K562 (cell line): ENCODE results near the gene CCDC148. TPM values are rescaled to one million over a fixed set of nuclear protein-coding genes. Genes with fewer than 3 reads are reported as not detected.
A peak's percentile ranks its signal among the peaks of the same experiment; 100 is the strongest.

Source experiments
- ATAC-seq: fragments of 200-7000 bp; cut with Tn5 transposase; 3 replicates; pipeline ENCODE4 v1.9.1; 2020; ENCODE audit warnings: moderate library complexity
- BruUV-seq: library from RNA; stranded (reverse); fragments of 400-500 nt; replicated peaks from 2 replicates; lab custom pipeline; 2021; lab: Mats Ljungman, UMichigan
- CTCF ChIA-PET: fragments of 300-600 bp; formaldehyde crosslinking; extraction: SDS; loops from one replicate; lab custom pipeline; 2021; ENCODE audit warnings: low intra/inter-chr PET ratio; lab: Yijun Ruan, JAX
- POLR2A ChIA-PET: fragments of 300-600, 350-650 bp; sonication (Branson Sonifier 250); formaldehyde crosslinking; extraction: SDS; loops from one replicate; lab custom pipeline; 2021; ENCODE audit warnings: antibody characterized with exemption, inconsistent platforms; lab: Yijun Ruan, JAX
- DNase-seq, 4 experiments: peaks; one replicate each; pipeline versions ENCODE4 v3.0.0 to v3.0.0-alpha.2; 2011 to 2018; ENCODE audit warnings: low spot score in 3 of 4, mixed read lengths in 3 of 4; ENCODE audit errors: extremely low read depth in 1 of 4
- FAIRE-seq: peaks from 2 replicates; lab custom pipeline; 2011; peaks lifted over from hg19 to GRCh38; lab: Jason Lieb, UNC
- H2AFZ ChIP-seq: 2 replicates; pipeline ENCODE4 v1.6.0; 2011; ENCODE audit warnings: low read depth, low read length, control low read depth, inconsistent platforms
- H3K27ac ChIP-seq: fragments of 200-600 bp; 3 replicates; pipeline ENCODE4 v1.8.0; 2011; ENCODE audit warnings: low read depth, mild to moderate bottlenecking, control low read depth, inconsistent platforms, low read length, moderate library complexity, mixed read lengths; ENCODE audit errors: extremely low read depth
- H3K27me3 ChIP-seq, 2 experiments: fragments of 300-600 bp in 1 of 2; 2 replicates in 1 of 2; 3 replicates in 1 of 2; pipeline versions ENCODE4 v1.6.0 to v1.8.0; 2011; ENCODE audit warnings: inconsistent platforms in 2 of 2, low read length in 2 of 2, mild to moderate bottlenecking in 1 of 2, mixed read lengths in 1 of 2, moderate library complexity in 1 of 2; ENCODE audit not compliant: control insufficient read depth in 2 of 2, insufficient read depth in 2 of 2
- H3K36me3 ChIP-seq: fragments of 300-600 bp; 3 replicates; pipeline ENCODE4 v1.8.0; 2011; ENCODE audit warnings: mild to moderate bottlenecking, low read length, inconsistent platforms; ENCODE audit not compliant: control insufficient read depth, insufficient read depth
- H3K4me1 ChIP-seq, 2 experiments: fragments of 200-600 bp in 1 of 2; replicated peaks in 1 of 2; 2 replicates in 1 of 2; 3 replicates in 1 of 2; pipeline versions ENCODE4 v1.5.1 to v1.8.0; 2011; ENCODE audit warnings: inconsistent platforms in 2 of 2, low read length in 2 of 2, mild to moderate bottlenecking in 1 of 2, mixed read lengths in 1 of 2, moderate library complexity in 1 of 2; ENCODE audit not compliant: control insufficient read depth in 2 of 2, insufficient read depth in 2 of 2
- H3K4me2 ChIP-seq: 2 replicates; pipeline ENCODE4 v1.6.1; 2011; ENCODE audit warnings: low read length, control low read depth, inconsistent platforms, mixed read lengths; ENCODE audit not compliant: insufficient read depth
- H3K4me3 ChIP-seq: fragments of 200-600 bp; sonication (generic), shearing (Covaris generic); 2 replicates; pipeline ENCODE4 v1.5.1; 2016; ENCODE audit warnings: control low read depth, inconsistent platforms
- H3K79me2 ChIP-seq: fragments of 200-600 bp; 3 replicates; pipeline ENCODE4 v1.8.0; 2011; ENCODE audit warnings: low read length, inconsistent platforms; ENCODE audit not compliant: control insufficient read depth, insufficient read depth
- H3K9ac ChIP-seq, 2 experiments: 2 replicates each; pipeline versions ENCODE4 v1.6.0 to v1.6.1; 2011; ENCODE audit warnings: low read depth in 2 of 2, low read length in 2 of 2, control low read depth in 1 of 2, inconsistent platforms in 1 of 2, mild to moderate bottlenecking in 1 of 2, mixed read lengths in 1 of 2; ENCODE audit not compliant: insufficient read depth in 1 of 2
- H3K9me1 ChIP-seq: one replicate; pipeline ENCODE4 v1.6.0; 2011; ENCODE audit warnings: inconsistent platforms, mild to moderate bottlenecking, low read length, moderate library complexity; ENCODE audit not compliant: control insufficient read depth, insufficient read depth
- H3K9me3 ChIP-seq: replicated peaks from 2 replicates; pipeline ENCODE4 v1.5.1; 2011; ENCODE audit warnings: low read depth, low read length, inconsistent platforms; ENCODE audit not compliant: control insufficient read depth, insufficient read depth
- H4K20me1 ChIP-seq: replicated peaks from 2 replicates; pipeline ENCODE4 v1.6.1; 2011; ENCODE audit warnings: low read length, inconsistent platforms, mixed read lengths; ENCODE audit not compliant: control insufficient read depth, insufficient read depth
- ATF6 ChIP-seq: sonication (generic); formaldehyde crosslinking; IDR thresholded peaks from 2 replicates; pipeline ENCODE4 v1.4.0; 2020; ENCODE audit warnings: mild to moderate bottlenecking, missing genetic modification reagents
- BRF2 ChIP-seq: IDR thresholded peaks from 3 replicates; pipeline ENCODE4 v1.6.1; 2011; ENCODE audit warnings: borderline replicate concordance, mild to moderate bottlenecking; ENCODE audit not compliant: insufficient read length, insufficient read depth
- CBX2 ChIP-seq: fragments of 200-600 bp; sonication (generic); IDR thresholded peaks from one replicate; pipeline ENCODE4 v1.6.1; 2012; ENCODE audit warnings: mild to moderate bottlenecking, low read length, inconsistent platforms; ENCODE audit not compliant: insufficient read depth, poor library complexity, severe bottlenecking
- DACH1 ChIP-seq: fragments of 450-650 bp; IDR thresholded peaks from 2 replicates; pipeline ENCODE4 v1.6.1; 2018; ENCODE audit not compliant: partially characterized antibody
- EZH2 ChIP-seq: IDR thresholded peaks from 2 replicates; pipeline ENCODE4 v1.6.1; 2012; ENCODE audit warnings: low read depth, mild to moderate bottlenecking, inconsistent platforms, low read length, borderline replicate concordance
- GATAD2B ChIP-seq: fragments of 450-650 bp; IDR thresholded peaks from 2 replicates; pipeline ENCODE4 v1.6.1; 2017; ENCODE audit warnings: mild to moderate bottlenecking, borderline replicate concordance
- MCM5 ChIP-seq: fragments of 450-650 bp; IDR thresholded peaks from 2 replicates; pipeline ENCODE4 v1.6.1; 2016; ENCODE audit warnings: low read depth
- NCOA6 ChIP-seq: fragments of 450-650 bp; IDR thresholded peaks from 2 replicates; pipeline ENCODE4 v1.6.1; 2017; ENCODE audit warnings: mild to moderate bottlenecking
- OTX1 ChIP-seq: fragments of 450-650 bp; formaldehyde crosslinking; IDR thresholded peaks from 2 replicates; pipeline ENCODE4 v1.4.0; 2022; ENCODE audit warnings: mild to moderate bottlenecking
- PHF8 ChIP-seq: fragments of 200-600 bp; sonication (generic); IDR thresholded peaks from 2 replicates; pipeline ENCODE4 v1.6.1; 2012; ENCODE audit warnings: mixed run types, mild to moderate bottlenecking, inconsistent platforms, low read length, moderate library complexity, borderline replicate concordance
- RAD21 ChIP-seq, 2 experiments: fragments of 250-450 bp in 1 of 2; fragments of 450-650 bp in 1 of 2; sonication (Bioruptor Pico) in 1 of 2; formaldehyde crosslinking in 1 of 2; IDR thresholded peaks in 1 of 2; conservative IDR thresholded peaks in 1 of 2; 2 replicates each; pipeline versions ENCODE4 v1.4.0 to v1.8.0; 2020 to 2022; ENCODE audit warnings: mild to moderate bottlenecking in 2 of 2, moderate library complexity in 1 of 2
- STAG1 ChIP-seq: sonication (generic); formaldehyde crosslinking; IDR thresholded peaks from 2 replicates; pipeline ENCODE4 v1.5.0; 2020; ENCODE audit warnings: missing genetic modification reagents, borderline replicate concordance
- THRA ChIP-seq: fragments of 450-650 bp; IDR thresholded peaks from 2 replicates; pipeline ENCODE4 v1.6.1; 2017; ENCODE audit warnings: mild to moderate bottlenecking, moderate library complexity
- ZNF512 ChIP-seq: IDR thresholded peaks from 2 replicates; pipeline ENCODE4 v1.6.1; 2016; ENCODE audit warnings: missing genetic modification characterization, missing compliant biosample characterization
- ZNF830 ChIP-seq: fragments of 250-450 bp; sonication (Bioruptor Pico); IDR thresholded peaks from 2 replicates; pipeline ENCODE4 v1.5.0; 2021; ENCODE audit warnings: mild to moderate bottlenecking
- WGBS: fragments of 100-300 bp; shearing (Covaris generic); methylation state at CpG from one replicate; pipeline ENCODE4 v1.1.6; 2016; ENCODE audit warnings: low coverage, mixed read lengths; ENCODE audit not compliant: insufficient coverage; ENCODE audit errors: missing lambda C conversion rate; 5-methylcytosine and 5-hydroxymethylcytosine counted together
- in situ Hi-C: fragments of 300-500 bp; cut with MboI; formaldehyde crosslinking; loops from 4 replicates; pipeline ENCODE4 v1.15.0; 2018; ENCODE audit warnings: inconsistent platforms, mixed read lengths
- intact Hi-C: fragments of 100-400 bp; cut with micrococcal nuclease; formaldehyde crosslinking; loops from 2 replicates; pipeline ENCODE4 v1.14.2; 2022
- polyA plus RNA-seq, 8 experiments: library from polyadenylated mRNA; depleted of rRNA in 4 of 8; stranded (reverse) in 5 of 8; unstranded in 3 of 8; fragments of >200 nt; fragmentation: Nextera tagmentation in 2 of 8; fragmentation: Illumina TruSeq in 1 of 8; extraction: Ambion mirVana in 2 of 8; extraction: Trizol in 1 of 8; gene quantifications; 2 replicates each; pipeline versions ENCODE4 v1.2.1 to v1.2.3, GENCODE V29; 2011 to 2014; ENCODE audit warnings: inconsistent platforms in 1 of 8, missing spikeins in 1 of 8
- total RNA-seq, 7 experiments: library from RNA; depleted of rRNA in 6 of 7; stranded (reverse); fragments of >200 nt in 6 of 7; fragmentation: Illumina TruSeq in 2 of 7; extraction: Trizol in 2 of 7; gene quantifications; 2 replicates each; pipeline versions ENCODE4 v1.2.1 to v1.2.3, GENCODE V29; 2011 to 2021; ENCODE audit warnings: low replicate concordance in 1 of 7

The CCDC148 gene
- total and polyA plus RNA-seq, 9 of the 15 experiments (the other 6 are each of a cell fraction or from before 2014, with no cell fraction given), result 0.10 to 1.4 (median 0.65) TPM

GRCh38 chr2:158460632-158461297, 4.2 kb upstream of the CCDC148 start:
- in situ Hi-C loops (no loop called here), intact Hi-C loops (loop anchor here (5.0 kb wide), 1 partner anchor 278 kb away; no protein-coding TSS in a partner anchor)
- ATAC-seq (no peak), FAIRE-seq (no peak), DNase-seq (peak in 1 of 4 experiments; percentile 42)
- Histone ChIP-seq H3K27ac (no peak overlapping the region), H2AFZ (no peak overlapping the region), H3K4me2 (peak overlapping the region; percentile 0; the same call in 1 of the 2 replicates), H3K79me2 (peaks cover 88% of the 10 kb centered on the region), H3K9ac (no peak overlapping the region), H3K9me3 (no peaks in the 10 kb centered on the region), H3K27me3 (no peaks in the 10 kb centered on the region), H3K9me1 (no peaks in the 10 kb centered on the region), H3K4me3 (no peak overlapping the region), H4K20me1 (peaks cover 31% of the 10 kb centered on the region), H3K4me1 (peaks cover 22 to 37% of the 10 kb centered on the region in 2 experiments), H3K36me3 (peaks cover 23% of the 10 kb centered on the region)
- BruUV-seq, result no TSS peak
- CTCF ChIA-PET, result no interaction called here
- WGBS, result 47% methylated on average over 3 of the region's 3 CpGs
- POLR2A ChIA-PET, result no interaction called here
- TF ChIP-seq EZH2, result no peak
- no peak for TF ChIP-seq THRA
- no peak for TF ChIP-seq DACH1
- no peak for TF ChIP-seq NCOA6
- TF ChIP-seq MCM5, result no peak
- no peak for TF ChIP-seq OTX1 (CRISPR knock-in tag)
- 0 out of 4 replicates have a peak, but pooled peaks of 1 of the 2 experiments have one; percentile 19 for TF ChIP-seq RAD21 (CRISPR knock-in tag; conservative IDR thresholded peaks at IDR 0.05 in 1 of 2, IDR thresholded peaks at IDR 0.05 in 1 of 2)
- TF ChIP-seq BRF2, result no peak
- no peak for TF ChIP-seq ZNF830 (CRISPR knock-in tag)
- TF ChIP-seq GATAD2B, result peak; percentile 12; the same call in 1 of the 2 replicates
- no peak for TF ChIP-seq STAG1 (CRISPR knock-in tag)
- TF ChIP-seq PHF8, result no peak
- TF ChIP-seq ATF6 (CRISPR knock-in tag), result no peak
- no peak for TF ChIP-seq CBX2
- no peak for TF ChIP-seq ZNF512 (tag)
